HG03097 (cell line): ENCODE data around the gene EIF2B2.

ENCODE experiments used
- ATAC-seq: cut with Tn5 transposase; IDR thresholded peaks from one replicate; pipeline ENCODE4 v1.9.1; 2021; ENCODE audit not compliant: unreplicated experiment, low FRiP score

The EIF2B2 gene

DNA sequence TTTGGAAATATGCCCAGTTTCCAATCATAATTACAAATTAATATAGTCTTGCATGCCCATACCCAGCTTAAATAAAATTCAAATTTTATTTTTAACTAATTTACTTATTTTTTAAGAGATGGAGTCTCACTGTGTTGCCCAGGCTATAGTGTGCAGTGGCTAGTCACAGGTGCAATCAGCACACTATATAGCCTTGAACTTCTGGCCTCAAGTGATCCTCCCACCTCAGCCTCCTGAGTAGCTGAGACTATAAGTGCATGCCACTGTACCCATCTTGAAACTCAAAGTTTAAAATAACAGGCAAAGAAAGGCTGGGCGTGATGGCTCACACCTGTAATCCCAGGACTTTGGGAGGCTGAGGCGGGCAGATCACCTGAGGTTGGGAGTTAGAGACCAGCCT, 38.2 kb downstream of the EIF2B2 start:
- ATAC-seq: no peak

DNA sequence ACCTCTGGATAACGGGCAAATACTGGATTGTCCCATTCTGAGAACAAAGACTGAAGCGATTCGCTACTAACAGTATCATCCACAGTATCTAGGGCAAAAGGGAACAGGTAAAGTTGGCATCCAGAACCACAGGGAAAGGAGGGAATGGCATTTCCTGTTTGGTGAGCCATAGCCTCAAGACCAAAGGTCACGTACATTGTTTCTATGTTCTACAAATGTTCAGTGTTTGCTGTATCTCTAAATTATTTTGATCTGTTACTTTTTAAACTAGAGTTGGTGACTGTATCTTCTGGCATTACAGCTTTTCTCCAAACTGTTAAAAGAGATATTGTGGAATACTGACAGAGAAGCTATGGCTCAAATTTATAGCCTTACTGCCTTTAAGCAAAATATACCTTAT, 38.9 kb downstream of the EIF2B2 start:
- no peak for ATAC-seq

DNA sequence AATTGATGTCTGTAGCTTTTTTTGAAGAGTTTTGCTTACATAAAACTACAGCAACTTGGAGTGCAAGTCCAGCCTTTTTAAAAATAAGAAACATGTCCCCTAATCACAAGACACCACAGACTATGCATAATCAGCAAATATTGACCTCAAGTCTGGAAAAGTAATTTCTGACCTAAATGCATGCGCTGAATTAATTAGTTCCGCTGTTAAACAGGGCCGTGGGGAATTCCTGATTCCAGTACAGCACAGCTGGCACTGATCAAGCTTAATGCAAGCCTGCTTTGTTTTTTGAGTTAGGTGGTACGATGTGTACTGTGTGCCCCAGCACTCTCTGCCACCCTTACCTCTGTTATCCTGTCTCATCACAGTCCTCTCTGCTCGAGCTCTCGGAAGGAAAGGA, 39.3 kb downstream of the EIF2B2 start:
- no peak for ATAC-seq

DNA sequence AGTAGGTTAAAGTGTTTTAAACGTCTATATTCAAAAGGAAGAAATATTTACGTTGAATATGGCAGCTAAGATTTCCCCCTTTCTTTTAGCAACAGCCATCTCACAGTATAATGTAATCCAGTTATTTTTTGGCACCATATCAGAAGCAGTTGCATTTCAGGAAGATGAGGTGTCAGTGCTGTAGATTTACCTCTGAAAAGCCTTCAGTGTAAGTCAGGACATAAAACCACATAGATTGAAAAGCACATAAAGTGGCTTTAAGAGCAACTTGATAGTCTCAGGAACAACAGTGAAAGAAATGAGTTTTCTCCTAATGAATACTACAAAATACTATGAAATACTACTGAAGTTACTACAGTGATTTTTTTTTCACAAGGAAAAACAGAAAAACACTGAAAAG, 41.6 kb downstream of the EIF2B2 start:
- no peak for ATAC-seq

DNA sequence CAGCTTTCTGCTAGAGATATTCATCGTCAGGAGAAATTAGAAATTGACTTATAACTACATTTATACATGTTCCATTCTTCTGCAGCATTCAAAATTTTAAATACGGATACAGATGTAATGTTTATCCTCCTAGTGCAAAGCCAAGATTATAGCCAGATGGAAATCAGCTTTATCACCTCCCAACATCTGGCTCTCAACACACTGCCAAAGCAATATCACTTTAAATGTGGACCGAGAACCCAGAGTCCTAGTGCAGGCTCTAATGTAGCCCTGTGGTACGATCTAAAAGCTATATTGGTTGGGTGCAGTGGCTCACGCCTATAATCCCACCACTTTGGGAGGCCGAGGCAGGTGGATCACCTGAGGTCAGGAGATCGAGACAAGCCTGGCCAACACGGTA, 42.0 kb downstream of the EIF2B2 start:
- ATAC-seq: no peak

DNA sequence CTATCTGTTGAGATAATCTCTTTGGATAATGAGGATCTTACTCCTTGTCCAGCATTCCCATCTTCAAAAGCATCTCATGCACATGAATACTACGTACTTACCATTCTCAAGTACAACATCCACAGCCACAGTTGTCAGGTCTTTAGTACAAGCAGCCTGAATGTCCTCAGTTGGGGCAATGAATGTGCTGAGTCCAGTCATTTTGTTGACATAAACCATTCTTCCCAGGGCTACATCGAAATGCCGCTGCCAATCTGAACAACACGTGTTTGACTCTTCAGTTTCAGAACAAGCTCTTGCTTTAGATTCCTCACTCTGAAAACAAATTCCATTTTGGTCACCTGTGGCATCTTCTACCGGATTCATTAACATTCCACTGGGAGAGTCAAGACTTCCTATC, 43.6 kb downstream of the EIF2B2 start:
- no peak for ATAC-seq

DNA sequence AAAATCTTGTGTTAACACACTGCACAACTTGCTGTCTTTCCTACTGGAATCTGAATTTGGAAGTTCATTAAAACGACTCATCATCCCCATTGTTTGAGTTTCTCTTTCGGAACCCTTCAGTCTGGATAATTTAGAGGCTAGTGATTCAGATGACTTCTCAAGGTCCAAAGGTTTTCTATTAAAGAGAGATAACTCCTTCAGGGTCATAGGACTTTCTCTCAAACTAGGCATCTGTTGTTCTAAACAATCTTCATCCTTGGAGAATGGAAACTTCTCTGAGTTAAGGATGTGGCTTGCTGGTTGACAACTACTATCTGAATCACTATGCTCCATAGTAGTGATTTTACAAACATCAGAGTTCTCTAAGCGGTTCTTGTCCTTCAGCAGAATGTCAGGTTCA, 44.2 kb downstream of the EIF2B2 start:
- no peak for ATAC-seq

DNA sequence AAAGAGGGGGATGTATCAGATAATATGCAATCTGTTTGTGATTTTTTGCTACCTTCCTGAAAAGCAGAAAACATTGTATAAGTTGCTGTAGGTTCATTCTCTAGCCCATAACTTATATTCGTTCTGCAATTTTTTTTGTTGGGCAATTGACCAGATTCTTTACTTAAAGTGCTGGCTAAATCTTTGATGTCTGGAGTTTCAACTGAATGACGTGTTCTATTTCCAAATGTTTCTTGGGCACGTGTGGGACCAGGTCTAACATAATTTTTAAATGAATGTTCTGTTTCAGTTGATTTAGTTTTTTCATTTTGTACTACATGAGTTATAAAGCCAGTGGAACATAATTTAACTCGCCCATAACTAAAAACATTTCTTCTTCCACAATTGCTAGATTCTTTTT, 44.8 kb downstream of the EIF2B2 start:
- ATAC-seq: no peak

DNA sequence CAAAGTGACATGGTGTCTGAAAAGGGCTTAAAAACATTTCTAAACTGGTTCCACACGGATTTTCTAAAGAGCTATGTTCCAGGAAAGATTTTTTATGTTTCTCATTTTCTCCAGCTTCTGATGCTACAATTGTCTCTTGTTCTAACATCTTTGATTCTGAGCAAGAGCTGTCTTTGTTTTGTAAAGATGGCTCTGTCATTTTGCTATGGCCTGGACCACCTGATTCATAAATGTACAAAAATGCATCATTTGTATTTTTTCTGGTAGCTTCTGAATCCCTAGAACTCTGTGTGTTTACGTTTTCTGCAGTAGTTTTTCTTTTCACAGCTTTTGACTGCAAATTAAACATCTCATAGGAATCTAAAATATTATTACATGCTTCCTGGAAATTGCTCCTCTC, 45.4 kb downstream of the EIF2B2 start:
- no peak for ATAC-seq

DNA sequence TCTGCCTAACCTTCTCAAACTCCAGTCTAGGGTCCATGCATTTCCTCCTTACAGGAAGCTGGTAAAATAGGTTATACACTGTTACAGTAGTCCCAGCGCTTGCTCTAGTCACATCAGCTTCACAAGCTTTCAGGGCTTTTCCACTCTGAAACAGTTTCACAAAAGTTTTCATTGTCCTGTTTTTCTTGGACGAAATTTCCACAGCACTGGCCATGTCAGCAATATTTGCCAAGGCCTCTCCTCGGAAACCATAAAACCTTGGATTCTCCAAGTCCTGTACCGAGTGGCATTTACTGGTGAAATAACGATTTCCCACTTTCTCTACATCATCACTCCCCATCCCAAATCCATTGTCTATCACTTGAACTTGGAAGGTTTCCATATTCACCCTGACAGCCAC, 46.4 kb downstream of the EIF2B2 start:
- no peak for ATAC-seq

DNA sequence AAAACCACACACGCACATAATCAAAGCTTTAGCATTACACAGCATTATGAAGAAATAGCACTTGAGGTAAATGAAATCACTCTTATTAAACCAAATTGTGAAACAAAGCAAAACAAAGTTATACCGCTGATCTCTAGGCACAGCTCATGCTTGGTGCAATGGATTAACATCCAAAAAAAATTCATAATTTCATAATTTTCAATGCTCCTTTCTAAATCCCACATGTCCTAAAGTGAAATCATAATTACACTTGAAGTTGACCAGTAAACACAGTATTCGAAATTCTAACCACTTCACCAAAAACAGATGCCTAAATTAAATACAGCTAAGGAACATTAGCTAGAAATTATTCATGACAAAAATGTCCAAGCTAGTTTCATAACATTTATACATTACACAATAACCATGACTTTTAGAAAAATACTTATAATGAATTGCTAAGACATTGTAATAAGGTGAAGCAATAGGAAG, 47.0 kb downstream of the EIF2B2 start:
- ATAC-seq: no peak

DNA sequence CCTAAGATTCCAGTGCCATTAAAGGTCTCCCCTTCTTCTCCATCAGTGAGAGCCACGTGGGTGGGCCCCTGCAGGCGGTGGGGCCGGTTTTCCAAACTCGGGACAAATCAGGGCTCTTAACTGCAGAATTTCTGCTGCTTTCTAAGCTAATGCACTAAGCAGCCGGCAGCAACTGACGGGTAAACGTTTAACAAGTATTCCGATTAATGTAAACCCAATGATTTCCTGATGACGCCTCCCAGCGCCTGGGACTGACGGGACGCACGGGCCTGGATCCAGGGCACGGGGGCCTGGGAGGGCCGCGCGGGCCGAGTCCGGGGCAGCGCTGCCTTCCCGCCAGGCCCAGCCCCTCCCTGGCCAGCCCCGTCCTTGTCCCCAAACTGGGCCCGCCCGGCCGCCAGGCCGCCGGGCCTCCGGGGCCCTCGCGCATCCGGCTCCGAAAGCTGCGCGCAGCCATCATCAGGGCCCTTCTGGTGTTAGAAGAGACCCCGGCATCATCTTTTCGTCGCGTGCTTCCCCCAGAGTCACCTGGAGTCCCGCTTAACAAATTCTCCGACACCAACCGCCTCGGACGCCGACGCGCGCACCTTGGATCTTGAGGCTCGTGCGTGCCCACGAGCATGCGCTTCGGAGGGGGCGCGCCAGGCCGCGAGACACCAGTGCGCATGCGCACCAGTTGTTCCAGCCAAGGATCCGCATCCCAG, 48.3 kb downstream of the EIF2B2 start, which contains the start of gene MLH3:
Gene MLH3, minus strand, starts transcription at position 616 of the 704 bp plus-strand sequence. CDS start 1,812 bp downstream, outside the sequence.
- ATAC-seq: peak; percentile 67

DNA sequence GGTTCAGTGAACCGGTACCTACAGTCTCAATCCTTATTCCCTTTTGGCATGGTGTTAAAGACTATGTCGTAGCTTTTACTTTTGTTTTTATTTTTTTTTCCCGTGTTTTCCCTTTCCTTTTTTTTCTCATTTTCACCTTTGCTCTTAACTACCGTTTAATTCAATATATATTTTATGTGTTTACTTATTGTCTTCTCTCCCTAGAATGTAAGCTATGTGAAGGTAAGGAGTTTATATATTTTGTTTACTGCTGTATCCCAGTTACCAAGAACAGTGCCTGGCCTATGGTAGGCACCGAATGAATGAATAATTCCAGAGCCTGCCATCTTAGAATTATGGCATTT, 48.8 kb downstream of the EIF2B2 start:
- ATAC-seq: no peak

DNA sequence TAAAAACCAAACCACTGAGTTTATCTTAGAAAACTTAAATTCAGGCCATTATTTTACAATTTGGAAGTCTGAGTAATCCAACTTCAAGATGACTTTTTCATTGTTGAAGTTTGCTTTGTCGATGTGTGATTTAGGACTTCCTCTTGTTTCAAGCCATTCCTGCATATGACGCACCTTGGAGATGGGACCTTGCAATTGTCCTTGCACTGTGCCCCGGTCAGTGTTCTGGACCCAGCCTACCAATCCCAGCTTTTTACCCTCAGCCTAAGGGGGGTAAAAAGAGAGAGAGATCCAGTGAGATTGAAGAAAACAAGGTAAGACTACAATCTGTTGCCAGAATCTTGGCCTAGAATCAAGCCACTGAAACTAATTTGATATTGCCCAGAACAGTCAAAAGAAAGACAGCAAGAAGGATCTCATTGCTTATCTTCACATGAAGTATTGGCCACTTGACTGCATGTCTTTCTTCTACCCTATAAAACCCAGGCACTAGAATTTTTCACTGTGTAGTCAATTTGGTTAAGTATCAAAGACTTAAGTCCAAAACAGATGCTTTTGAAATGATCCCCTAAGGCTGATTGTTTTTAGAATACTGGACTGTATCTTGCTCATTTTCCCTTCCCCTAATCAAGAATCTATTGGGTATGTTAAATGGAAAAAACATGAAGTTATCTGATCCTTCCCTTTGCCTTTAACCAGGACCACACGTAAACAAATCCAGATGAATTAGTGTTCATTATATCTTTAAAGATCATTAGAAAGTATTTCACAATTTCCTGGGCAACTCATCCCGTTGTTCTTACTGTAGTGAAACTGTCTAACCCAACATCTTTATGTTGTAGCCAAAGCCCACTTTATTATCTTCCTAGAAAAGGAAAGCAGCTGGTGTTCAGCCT, 50.9 kb downstream of the EIF2B2 start:
- no peak for ATAC-seq

DNA sequence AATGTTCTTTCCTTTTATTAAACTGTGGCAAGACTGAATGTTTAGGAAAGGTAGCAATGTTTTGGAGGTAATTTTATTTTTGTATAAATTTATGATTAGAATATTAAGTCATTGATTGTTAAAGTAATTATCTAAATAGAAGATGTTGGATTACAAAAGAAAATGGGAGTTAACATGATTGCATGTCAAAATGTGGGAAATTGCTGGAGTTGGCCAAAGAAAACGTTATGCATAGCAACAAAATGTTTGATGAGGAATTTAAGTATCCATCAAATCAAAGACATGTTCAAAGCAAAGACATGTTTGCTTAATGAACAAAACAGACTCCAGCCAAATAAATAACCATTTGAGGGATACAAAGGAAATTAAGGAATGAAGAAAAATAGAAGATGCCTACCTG, 51.7 kb downstream of the EIF2B2 start:
- no peak for ATAC-seq

DNA sequence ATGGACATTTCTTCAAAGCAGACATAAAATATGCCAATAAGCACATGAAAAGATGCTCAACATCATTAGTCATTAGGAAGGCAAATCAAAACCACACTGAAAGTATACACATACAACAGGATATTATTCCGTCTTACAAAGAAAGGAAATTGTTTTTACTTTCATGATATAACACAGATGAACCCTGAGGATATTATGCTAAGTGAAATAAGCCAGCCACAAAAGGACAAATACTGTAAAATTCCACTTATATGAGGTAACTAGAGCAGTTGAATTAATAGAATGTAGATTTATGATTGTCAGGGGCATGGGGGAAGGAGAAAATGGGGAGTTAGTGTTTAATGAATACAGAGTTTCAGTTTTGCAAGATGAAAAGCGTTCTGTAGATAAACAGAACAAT, 56.9 kb downstream of the EIF2B2 start:
- ATAC-seq: no peak

DNA sequence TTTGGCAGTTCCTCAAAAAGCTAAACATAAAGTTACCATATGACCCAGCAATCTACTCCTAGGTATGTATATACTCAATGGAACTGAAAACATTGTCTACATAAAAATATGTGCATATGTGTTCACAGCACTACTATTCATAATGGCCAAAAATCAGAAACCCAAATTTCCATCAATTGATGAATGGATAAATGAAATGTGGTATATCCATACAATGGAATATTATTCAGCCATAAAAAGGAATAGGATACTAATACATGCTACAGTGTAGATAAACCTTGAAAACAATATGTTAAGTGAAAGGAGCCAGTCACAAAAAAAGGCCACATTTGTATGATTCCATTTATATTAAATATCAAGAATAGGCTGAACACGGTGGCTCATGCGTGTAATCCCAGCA, 57.7 kb downstream of the EIF2B2 start:
- ATAC-seq: no peak
